K562 (cell line): ENCODE data around the gene FBXL3. TPM values are rescaled to one million over a fixed set of nuclear protein-coding genes. Genes with fewer than 3 reads are reported as not detected.

ENCODE experiments used
- ATF7 ChIP-seq: fragments of 450-650 bp; IDR thresholded peaks from 2 replicates; pipeline ENCODE4 v1.7.1; 2014; ENCODE audit warnings: mild to moderate bottlenecking, moderate library complexity
- BRCA1 ChIP-seq, 2 experiments: fragments of 450-650 bp in 1 of 2; sonication (generic) in 1 of 2; formaldehyde crosslinking in 1 of 2; IDR thresholded peaks; 2 replicates each; pipeline versions ENCODE4 v1.5.0 to v1.6.1; 2017 to 2020; ENCODE audit warnings: mild to moderate bottlenecking in 1 of 2, missing genetic modification reagents in 1 of 2
- CBX1 ChIP-seq: sonication (generic); IDR thresholded peaks from 2 replicates; pipeline ENCODE4 v1.6.1; 2016; ENCODE audit warnings: antibody characterized with exemption, low read depth, mild to moderate bottlenecking
- CCNT2 ChIP-seq: IDR thresholded peaks from 2 replicates; pipeline ENCODE4 v1.6.1; 2011; ENCODE audit warnings: borderline replicate concordance, low read depth, mild to moderate bottlenecking, moderate library complexity, mixed read lengths, low read length; ENCODE audit not compliant: insufficient read length; ENCODE audit errors: extremely low read depth
- CEBPZ ChIP-seq: fragments of 150-350 bp; IDR thresholded peaks from 2 replicates; pipeline ENCODE4 v1.6.1; 2014; ENCODE audit warnings: low read depth, mild to moderate bottlenecking, low read length, borderline replicate concordance
- CTCFL ChIP-seq: IDR thresholded peaks from 2 replicates; pipeline ENCODE4 v1.6.1; 2011; ENCODE audit warnings: borderline replicate concordance, low read depth, mild to moderate bottlenecking, moderate library complexity, low read length; ENCODE audit not compliant: insufficient read depth, poor library complexity, severe bottlenecking
- DACH1 ChIP-seq: fragments of 450-650 bp; IDR thresholded peaks from 2 replicates; pipeline ENCODE4 v1.6.1; 2018; ENCODE audit not compliant: partially characterized antibody
- EP400 ChIP-seq: fragments of 450-650 bp; IDR thresholded peaks from 2 replicates; pipeline ENCODE4 v1.6.1; 2017; ENCODE audit warnings: antibody characterized with exemption, mild to moderate bottlenecking, moderate library complexity
- HDAC8 ChIP-seq: fragments of 450-650 bp; IDR thresholded peaks from 2 replicates; pipeline ENCODE4 v1.6.1; 2016; ENCODE audit warnings: mild to moderate bottlenecking, missing genetic modification characterization, moderate library complexity, missing compliant biosample characterization
- MCM5 ChIP-seq: fragments of 450-650 bp; IDR thresholded peaks from 2 replicates; pipeline ENCODE4 v1.6.1; 2016; ENCODE audit warnings: low read depth
- NFIC ChIP-seq: fragments of 450-650 bp; IDR thresholded peaks from 2 replicates; pipeline ENCODE4 v1.6.1; 2017; ENCODE audit warnings: mild to moderate bottlenecking, inconsistent platforms
- PHF20 ChIP-seq: fragments of 450-650 bp; IDR thresholded peaks from 2 replicates; pipeline ENCODE4 v1.6.1; 2018; ENCODE audit not compliant: partially characterized antibody
- RBBP5 ChIP-seq: fragments of 200-600 bp; sonication (generic); IDR thresholded peaks from 2 replicates; pipeline ENCODE4 v1.6.1; 2012; ENCODE audit warnings: borderline replicate concordance, mild to moderate bottlenecking, low read length, control low read depth, inconsistent platforms; ENCODE audit not compliant: insufficient read depth, poor library complexity, severe bottlenecking
- SIX5 ChIP-seq, 2 experiments: IDR thresholded peaks; 2 replicates each; pipeline ENCODE4 v1.6.1; 2011; ENCODE audit warnings: low read length in 2 of 2, borderline replicate concordance in 1 of 2, low read depth in 1 of 2, mild to moderate bottlenecking in 1 of 2, moderate library complexity in 1 of 2; ENCODE audit not compliant: insufficient read depth in 1 of 2
- SMAD3 ChIP-seq: fragments of 450-650 bp; formaldehyde crosslinking; conservative IDR thresholded peaks from 2 replicates; pipeline ENCODE4 v1.4.0; 2020; ENCODE audit warnings: mild to moderate bottlenecking
- SPI1 ChIP-seq: IDR thresholded peaks from 2 replicates; pipeline ENCODE4 v1.6.1; 2011; ENCODE audit warnings: low read depth, low read length, control low read depth, borderline replicate concordance
- TARDBP ChIP-seq: fragments of 450-650 bp; IDR thresholded peaks from 2 replicates; pipeline ENCODE4 v1.6.1; 2016
- WHSC1 ChIP-seq: IDR thresholded peaks from one replicate; pipeline ENCODE4 v1.6.1; 2012; ENCODE audit warnings: low read length, control low read depth, inconsistent platforms
- ZNF778 ChIP-seq: fragments of 450-650 bp; formaldehyde crosslinking; IDR thresholded peaks from 2 replicates; pipeline ENCODE4 v1.4.0; 2020; ENCODE audit warnings: mild to moderate bottlenecking, moderate library complexity
- ZZZ3 ChIP-seq: fragments of 450-650 bp; IDR thresholded peaks from 2 replicates; pipeline ENCODE4 v1.6.1; 2016; ENCODE audit warnings: antibody characterized with exemption, mild to moderate bottlenecking, moderate library complexity
- polyA plus RNA-seq, 8 experiments: library from polyadenylated mRNA; depleted of rRNA in 4 of 8; stranded (reverse) in 5 of 8; unstranded in 3 of 8; fragments of >200 nt; fragmentation: Nextera tagmentation in 2 of 8; fragmentation: Illumina TruSeq in 1 of 8; extraction: Ambion mirVana in 2 of 8; extraction: Trizol in 1 of 8; gene quantifications; 2 replicates each; pipeline versions ENCODE4 v1.2.1 to v1.2.3, GENCODE V29; 2011 to 2014; ENCODE audit warnings: inconsistent platforms in 1 of 8, missing spikeins in 1 of 8
- total RNA-seq, 7 experiments: library from RNA; depleted of rRNA in 6 of 7; stranded (reverse); fragments of >200 nt in 6 of 7; fragmentation: Illumina TruSeq in 2 of 7; extraction: Trizol in 2 of 7; gene quantifications; 2 replicates each; pipeline versions ENCODE4 v1.2.1 to v1.2.3, GENCODE V29; 2011 to 2021; ENCODE audit warnings: low replicate concordance in 1 of 7
- TF ChIP-seq, protein P1 (sequence below): fragments of 450-650 bp; IDR thresholded peaks from 2 replicates; pipeline ENCODE4 v1.6.1; 2016; ENCODE audit warnings: missing biosample characterization, missing genetic modification characterization

The FBXL3 gene
- total and polyA plus RNA-seq, 9 of the 15 experiments (the other 6 are each of a cell fraction or from before 2014, with no cell fraction given), result 3.8 to 16.4 (median 12.6) TPM

DNA sequence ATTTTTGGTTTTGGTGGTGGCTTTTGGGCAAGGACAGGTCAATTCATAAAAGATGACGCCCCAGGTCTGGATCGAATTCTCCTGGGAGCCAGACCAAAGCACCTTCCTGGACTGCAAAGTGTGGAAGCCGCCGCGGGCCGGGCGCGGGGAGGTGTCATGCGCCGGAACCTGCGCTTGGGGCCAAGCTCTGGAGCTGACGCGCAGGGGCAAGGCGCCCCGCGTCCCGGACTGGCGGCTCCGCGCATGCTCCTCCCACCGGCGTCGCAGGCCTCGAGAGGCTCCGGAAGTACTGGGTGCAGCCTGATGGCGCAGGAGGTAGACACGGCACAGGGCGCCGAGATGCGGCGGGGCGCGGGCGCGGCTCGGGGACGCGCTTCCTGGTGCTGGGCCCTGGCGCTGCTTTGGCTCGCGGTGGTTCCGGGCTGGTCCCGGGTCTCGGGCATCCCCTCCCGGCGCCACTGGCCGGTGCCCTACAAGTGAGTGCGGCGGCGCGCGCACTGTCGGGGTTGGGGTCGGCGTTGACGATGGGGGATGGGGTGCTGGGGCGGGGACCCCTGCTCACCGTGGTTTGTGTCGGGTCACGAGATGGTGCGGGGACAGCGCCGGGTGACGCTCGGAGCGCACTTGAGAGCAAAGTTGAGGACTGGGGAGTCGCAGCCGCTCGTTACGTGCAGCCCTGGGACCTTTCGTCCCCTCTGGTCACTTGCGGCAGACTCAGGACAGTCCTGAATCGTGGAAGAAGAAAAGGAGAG, 35.0 kb downstream of the FBXL3 start, which contains the start of gene CLN5 (continued):
- TF ChIP-seq TARDBP, result 0 out of 2 replicates have a peak, but pooled peaks have one; percentile 29
- peak; percentile 21; the same call in 1 of the 2 replicates for TF ChIP-seq NFIC
- no peak for TF ChIP-seq SMAD3 (CRISPR knock-in tag)
- 0 out of 2 replicates have a peak, but pooled peaks have one; percentile 51 for TF ChIP-seq CBX1
- peak; percentile 46 for TF ChIP-seq RBBP5
- no peak; the same call in 1 of the 2 replicates for TF ChIP-seq ATF7
- no peak for TF ChIP-seq MCM5
- no peak for TF ChIP-seq WHSC1
- TF ChIP-seq SPI1, result no peak
- TF ChIP-seq CEBPZ, result no peak
- peak; percentile 64; the same call in 1 of the 2 replicates for TF ChIP-seq EP400
- TF ChIP-seq, protein P1, sequence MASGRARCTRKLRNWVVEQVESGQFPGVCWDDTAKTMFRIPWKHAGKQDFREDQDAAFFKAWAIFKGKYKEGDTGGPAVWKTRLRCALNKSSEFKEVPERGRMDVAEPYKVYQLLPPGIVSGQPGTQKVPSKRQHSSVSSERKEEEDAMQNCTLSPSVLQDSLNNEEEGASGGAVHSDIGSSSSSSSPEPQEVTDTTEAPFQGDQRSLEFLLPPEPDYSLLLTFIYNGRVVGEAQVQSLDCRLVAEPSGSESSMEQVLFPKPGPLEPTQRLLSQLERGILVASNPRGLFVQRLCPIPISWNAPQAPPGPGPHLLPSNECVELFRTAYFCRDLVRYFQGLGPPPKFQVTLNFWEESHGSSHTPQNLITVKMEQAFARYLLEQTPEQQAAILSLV, result no peak
- TF ChIP-seq ZZZ3, result no peak
- peak; percentile 90 for TF ChIP-seq PHF20
- TF ChIP-seq CCNT2, result peak; percentile 69
- TF ChIP-seq SIX5 (IDR thresholded peaks at IDR 0.05; ENCODE audit: borderline replicate concordance in 1 of 2, insufficient read depth in 1 of 2, low read depth in 1 of 2, low read length in 2 of 2), result no peak
- no peak for TF ChIP-seq ZNF778
- TF ChIP-seq CTCFL, result peak; percentile 11
- no peak for TF ChIP-seq HDAC8 (tag)
- no peak for TF ChIP-seq DACH1
- TF ChIP-seq BRCA1 (IDR thresholded peaks at IDR 0.05), result no peak
- TF ChIP-seq BRCA1 (CRISPR knock-in tag; IDR thresholded peaks at IDR 0.05), result no peak
